Measurements from ENCODE around the gene EMC8.
"Not testable (repeated sequence)": the region's sequence is repeated elsewhere in the genome, so short reads cannot be mapped to it uniquely, and the experiment has no call there.

EMC8 gene

GRCh38 chr16:85808926-85809325 lies 9.6 kb upstream of the EMC8 start:
- Histone ChIP-seq H3K4me3 (ENCODE audit: low read length, poor library complexity, severe bottlenecking) (no peak overlapping the region), H3K27me3 (ENCODE audit: insufficient read depth, low read length, poor library complexity, severe bottlenecking) (no peaks in the 10 kb centered on the region), H3F3A (ENCODE audit: low read depth) (no peaks in the 10 kb centered on the region), H3K79me2 (ENCODE audit: insufficient read depth, low read length) (no peaks in the 10 kb centered on the region), H2AFZ (ENCODE audit: low read length) (no peak overlapping the region), H4K20me1 (ENCODE audit: insufficient read depth, low read length, poor library complexity, severe bottlenecking) (no peaks in the 10 kb centered on the region), H3K4me2 (ENCODE audit: low read depth, low read length, poor library complexity, severe bottlenecking) (no peak overlapping the region), H3K9ac (ENCODE audit: low read depth, low read length, poor library complexity, severe bottlenecking) (no peak overlapping the region), H3K4me1 (ENCODE audit: insufficient read depth, low read length, poor library complexity, severe bottlenecking) (no peaks in the 10 kb centered on the region), H3K9me2 (replicated peaks; ENCODE audit: low read depth, low read length) (no peaks in the 10 kb centered on the region), H3K9me3 (ENCODE audit: insufficient read depth, low read depth, low read length) (no peaks in the 10 kb centered on the region), H3K36me3 (ENCODE audit: insufficient read depth, low read length) (peaks cover 27% of the 10 kb centered on the region)
- TF ChIP-seq CTCF (conservative IDR thresholded peaks at IDR 0.05; ENCODE audit: low read length) (no peak), EZH2phosphoT487 (IDR thresholded peaks at IDR 0.05; ENCODE audit: borderline replicate concordance) (no peak)

GRCh38 chr16:85808104-85808503 lies 8.8 kb upstream of the EMC8 start:
- H3K9me3 ChIP-seq (ENCODE audit: insufficient read depth, low read depth, low read length); H4K20me1 ChIP-seq (ENCODE audit: insufficient read depth, low read length, poor library complexity, severe bottlenecking); H2AFZ ChIP-seq (ENCODE audit: low read length); H3K9me2 ChIP-seq (replicated peaks; ENCODE audit: low read depth, low read length); H3K4me3 ChIP-seq (ENCODE audit: low read length, poor library complexity, severe bottlenecking); H3K4me1 ChIP-seq (ENCODE audit: insufficient read depth, low read length, poor library complexity, severe bottlenecking); H3K9ac ChIP-seq (ENCODE audit: low read depth, low read length, poor library complexity, severe bottlenecking); H3F3A ChIP-seq (ENCODE audit: low read depth); H3K4me2 ChIP-seq (ENCODE audit: low read depth, low read length, poor library complexity, severe bottlenecking); H3K79me2 ChIP-seq (ENCODE audit: insufficient read depth, low read length); H3K27me3 ChIP-seq (ENCODE audit: insufficient read depth, low read length, poor library complexity, severe bottlenecking): not testable (repeated sequence)
- H3K36me3 ChIP-seq (ENCODE audit: insufficient read depth, low read length), result peaks cover 27% of the 10 kb centered on the region

GRCh38 chr16:85807340-85807739 lies 8.0 kb upstream of the EMC8 start:
- not testable (repeated sequence) for H3K9me2 ChIP-seq (replicated peaks; ENCODE audit: low read depth, low read length); H4K20me1 ChIP-seq (ENCODE audit: insufficient read depth, low read length, poor library complexity, severe bottlenecking); H3F3A ChIP-seq (ENCODE audit: low read depth); H3K27me3 ChIP-seq (ENCODE audit: insufficient read depth, low read length, poor library complexity, severe bottlenecking); H2AFZ ChIP-seq (ENCODE audit: low read length); H3K9ac ChIP-seq (ENCODE audit: low read depth, low read length, poor library complexity, severe bottlenecking); H3K9me3 ChIP-seq (ENCODE audit: insufficient read depth, low read depth, low read length); H3K4me1 ChIP-seq (ENCODE audit: insufficient read depth, low read length, poor library complexity, severe bottlenecking); H3K4me2 ChIP-seq (ENCODE audit: low read depth, low read length, poor library complexity, severe bottlenecking); H3K4me3 ChIP-seq (ENCODE audit: low read length, poor library complexity, severe bottlenecking)
- Histone ChIP-seq H3K36me3 (ENCODE audit: insufficient read depth, low read length) (peaks cover 35% of the 10 kb centered on the region), H3K79me2 (ENCODE audit: insufficient read depth, low read length) (peaks cover 11% of the 10 kb centered on the region)

GRCh38 chr16:85806539-85806938 lies 7.2 kb upstream of the EMC8 start:
- H3K4me2 ChIP-seq (ENCODE audit: low read depth, low read length, poor library complexity, severe bottlenecking), result no peak overlapping the region
- peaks cover 5% of the 10 kb centered on the region for H4K20me1 ChIP-seq (ENCODE audit: insufficient read depth, low read length, poor library complexity, severe bottlenecking)
- no peaks in the 10 kb centered on the region for H3F3A ChIP-seq (ENCODE audit: low read depth)
- H3K36me3 ChIP-seq (ENCODE audit: insufficient read depth, low read length), result peaks cover 42% of the 10 kb centered on the region
- H2AFZ ChIP-seq (ENCODE audit: low read length), result no peak overlapping the region
- H3K4me1 ChIP-seq (ENCODE audit: insufficient read depth, low read length, poor library complexity, severe bottlenecking), result peaks cover 8% of the 10 kb centered on the region
- peaks cover 19% of the 10 kb centered on the region for H3K79me2 ChIP-seq (ENCODE audit: insufficient read depth, low read length)
- H3K27me3 ChIP-seq (ENCODE audit: insufficient read depth, low read length, poor library complexity, severe bottlenecking), result no peaks in the 10 kb centered on the region
- TF ChIP-seq EZH2phosphoT487 (IDR thresholded peaks at IDR 0.05; ENCODE audit: borderline replicate concordance) (no peak), CTCF (conservative IDR thresholded peaks at IDR 0.05; ENCODE audit: low read length) (no peak)
- no peak overlapping the region for H3K4me3 ChIP-seq (ENCODE audit: low read length, poor library complexity, severe bottlenecking)
- no peaks in the 10 kb centered on the region for H3K9me3 ChIP-seq (ENCODE audit: insufficient read depth, low read depth, low read length)
- no peak overlapping the region for H3K9ac ChIP-seq (ENCODE audit: low read depth, low read length, poor library complexity, severe bottlenecking)
- no peaks in the 10 kb centered on the region for H3K9me2 ChIP-seq (replicated peaks; ENCODE audit: low read depth, low read length)
